Stimulated activated CD4-positive, alpha-beta T cell treated with anti-CD3 and anti-CD28 coated beads, Interleukin-1b, Interleukin-23, amount 100 ng/mL, for 1 hour (primary cell): Measurements from ENCODE around the gene USP46.

Experiments
- DNase-seq, 2 donors: peaks; one replicate each; pipeline ENCODE4 v3.0.0-alpha.2; 2020; ENCODE audit warnings: low read depth in 2 of 2

Gene USP46

DNA sequence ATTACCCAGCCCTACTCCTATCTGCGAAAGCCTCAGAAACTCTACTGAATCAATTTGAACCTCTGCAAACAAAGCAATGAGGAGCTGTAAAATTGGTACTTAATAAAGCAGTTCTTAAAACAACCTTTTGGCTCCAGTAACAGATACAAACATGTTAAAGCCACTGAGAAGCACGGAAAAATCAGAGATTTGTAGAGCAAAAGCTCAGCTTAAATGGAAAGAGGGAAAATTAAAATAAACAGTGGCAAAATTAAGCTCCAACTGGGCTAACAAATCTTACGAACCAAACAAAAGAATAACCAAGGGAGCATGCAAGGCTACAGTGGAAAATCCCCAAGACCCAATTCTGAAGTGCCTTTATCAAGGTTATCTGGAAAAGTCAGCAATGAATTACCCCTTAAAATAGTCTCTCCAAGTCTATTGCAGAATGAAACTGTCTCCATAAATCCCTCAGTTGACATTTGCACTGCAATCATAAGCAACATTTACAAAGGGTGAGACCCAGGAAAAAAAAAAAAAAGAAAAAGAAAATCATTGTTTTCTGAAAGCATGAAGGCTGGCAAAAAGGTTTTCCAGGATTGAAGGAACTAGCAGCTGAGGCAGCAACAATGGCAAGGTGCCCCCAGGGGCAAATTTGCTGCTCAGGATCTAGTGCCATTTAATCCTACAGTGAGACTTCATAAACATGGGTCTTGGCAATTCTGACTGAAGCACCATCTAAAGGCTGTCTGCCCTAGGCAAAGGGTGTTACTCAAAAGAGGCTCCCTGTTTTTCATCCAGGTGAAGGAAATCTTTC is 40.1 kb downstream of the USP46 start:
- no peak for DNase-seq

DNA sequence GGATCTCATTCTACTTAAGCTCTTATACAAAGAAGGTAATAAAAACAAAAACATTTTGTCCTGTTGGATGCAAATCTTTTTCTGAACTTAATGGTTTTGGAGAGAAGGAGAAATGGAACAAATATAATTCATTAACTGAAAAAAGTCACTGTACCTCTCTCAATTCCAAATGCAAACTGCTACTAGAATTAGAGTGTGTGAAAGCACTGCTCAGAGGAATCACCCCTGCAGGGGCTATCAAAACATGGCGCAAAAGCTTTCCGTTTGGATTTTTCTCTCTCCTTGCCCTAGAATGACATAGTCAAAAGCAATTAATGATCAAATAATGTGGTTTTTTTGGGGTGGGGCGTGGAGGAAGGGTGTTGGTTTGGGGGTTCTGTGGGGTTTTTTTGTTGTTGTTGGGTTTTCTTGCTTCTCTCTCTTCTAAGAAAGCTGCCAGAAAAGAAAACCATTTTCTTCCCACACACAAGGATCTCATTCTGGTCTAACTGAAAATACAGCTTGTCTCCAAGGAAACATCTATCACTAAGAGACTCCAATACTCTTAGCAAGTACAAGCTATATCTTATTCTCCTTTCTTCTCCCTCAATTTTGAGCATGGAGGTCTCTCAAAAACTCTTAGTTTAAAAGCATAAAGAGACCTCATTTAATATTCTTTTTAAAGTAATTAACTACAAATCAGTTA is 41.6 kb downstream of the USP46 start:
- DNase-seq: no peak

DNA sequence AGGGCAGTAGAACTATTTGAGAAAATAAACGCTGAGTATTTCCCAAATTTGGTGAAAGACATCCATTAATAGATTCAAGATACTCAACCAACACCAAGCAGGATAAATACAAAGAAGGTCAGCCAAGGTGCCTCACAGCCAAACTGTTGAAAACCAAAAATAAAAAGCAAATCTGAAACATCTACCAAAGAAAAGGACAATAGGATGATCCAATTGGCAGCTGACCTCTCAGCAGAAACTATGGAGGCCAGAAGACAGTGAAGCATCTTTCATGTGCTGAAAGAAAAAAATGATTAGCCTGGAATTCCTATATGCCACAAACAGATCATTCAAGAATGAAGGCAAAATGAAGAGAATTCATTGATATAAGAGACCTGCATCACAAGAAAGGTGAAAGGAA is 44.9 kb downstream of the USP46 start:
- no peak for DNase-seq

DNA sequence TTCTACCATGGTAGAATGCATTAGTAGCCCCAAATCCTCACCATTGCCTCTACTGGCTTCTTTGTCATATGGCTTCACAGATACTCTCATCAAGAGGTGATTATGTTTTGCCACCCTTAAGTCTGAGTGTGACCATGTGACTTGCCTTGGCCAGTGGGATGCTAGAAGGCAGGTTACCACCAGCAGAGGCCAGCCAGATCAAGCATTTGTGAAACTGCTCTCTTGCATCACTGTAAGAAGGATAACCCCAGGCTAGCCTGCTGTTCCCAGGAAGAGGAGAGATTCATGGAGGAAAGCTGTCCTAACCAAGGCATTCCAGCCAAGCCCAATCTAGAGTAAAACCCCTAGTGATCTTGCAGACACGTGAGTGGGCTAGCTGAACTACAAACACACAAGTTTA is 46.8 kb downstream of the USP46 start:
- no peak for DNase-seq

DNA sequence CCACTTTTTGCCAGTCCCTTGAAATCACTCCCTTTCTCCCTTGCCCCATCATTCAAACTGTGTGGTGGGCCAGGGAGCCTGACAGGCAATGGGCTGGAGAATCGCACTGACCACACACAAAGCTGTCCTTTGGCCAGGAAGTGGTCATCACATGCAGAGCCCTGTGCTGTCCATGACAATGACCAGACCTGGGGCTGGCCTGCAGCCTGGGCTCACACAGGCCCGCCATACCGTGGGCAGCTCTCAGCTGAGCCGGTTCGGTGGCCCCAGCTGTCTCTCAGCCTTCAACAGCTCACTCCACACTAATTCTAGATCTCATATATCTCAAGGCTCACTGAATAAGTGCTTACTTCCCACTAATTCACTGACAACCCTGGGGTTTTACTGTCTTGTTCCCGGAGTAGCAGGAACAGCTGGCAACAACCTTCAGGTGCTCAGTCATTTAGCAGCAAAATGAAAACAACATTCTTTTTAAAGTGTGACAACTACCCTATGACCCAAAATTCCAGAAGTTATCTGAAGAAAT is 48.0 kb downstream of the USP46 start:
- DNase-seq: no peak

DNA sequence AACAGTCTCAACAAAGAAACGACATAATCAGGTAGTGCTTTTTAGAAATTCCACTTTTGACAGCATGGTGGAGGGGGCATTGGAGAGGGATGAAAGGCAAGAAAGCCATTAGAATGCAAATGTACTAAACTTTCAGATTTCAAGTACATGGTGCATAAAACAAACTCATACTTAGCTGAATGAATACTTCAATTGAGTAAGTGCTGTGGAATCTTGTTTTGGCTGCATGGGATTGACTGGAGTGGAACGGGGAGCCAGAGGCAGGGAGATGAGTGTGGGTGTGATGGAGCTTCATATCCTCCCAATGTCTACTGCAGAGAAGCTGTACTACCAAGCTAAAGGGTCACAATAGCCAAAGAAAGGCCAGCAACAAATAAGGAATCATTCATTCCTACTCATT is 52.4 kb downstream of the USP46 start:
- DNase-seq: no peak

DNA sequence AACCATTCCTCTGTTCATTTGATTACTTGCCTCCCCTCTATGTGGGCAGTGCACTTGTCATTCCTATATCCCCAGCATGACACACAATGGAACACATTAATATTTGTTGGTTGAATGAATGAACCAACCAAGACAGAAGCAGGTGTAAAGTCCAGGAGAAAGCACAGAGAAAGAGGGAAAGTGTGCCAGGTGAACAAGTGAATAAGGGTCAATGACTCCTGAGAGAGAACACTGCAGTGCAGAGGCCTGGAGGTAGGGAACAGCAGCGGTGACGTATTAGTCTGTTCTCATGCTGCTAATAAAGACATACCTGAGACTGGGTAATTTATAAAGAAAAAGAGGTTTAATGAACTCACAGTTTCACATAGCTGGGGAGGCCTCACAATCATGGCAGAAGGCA is 53.1 kb downstream of the USP46 start:
- no peak for DNase-seq

DNA sequence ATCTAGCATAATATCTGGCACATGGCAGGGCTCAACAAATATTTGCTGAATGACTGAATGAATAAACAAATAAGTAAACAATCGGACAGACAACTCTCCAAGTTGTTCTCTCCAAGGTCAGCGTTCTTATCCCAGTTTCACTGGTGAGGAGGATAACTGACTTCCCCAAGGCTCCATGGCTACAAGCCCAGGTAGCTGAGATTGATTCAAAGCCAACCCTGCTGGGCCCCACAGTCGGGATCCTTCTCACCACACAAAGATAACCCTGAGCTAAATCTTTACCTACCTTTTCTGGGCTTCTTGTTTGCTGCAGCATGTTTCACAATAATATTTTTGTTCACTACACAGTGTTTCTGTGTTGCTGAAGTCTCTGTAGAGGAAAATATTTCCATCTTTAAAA is 54.9 kb downstream of the USP46 start:
- no peak for DNase-seq

DNA sequence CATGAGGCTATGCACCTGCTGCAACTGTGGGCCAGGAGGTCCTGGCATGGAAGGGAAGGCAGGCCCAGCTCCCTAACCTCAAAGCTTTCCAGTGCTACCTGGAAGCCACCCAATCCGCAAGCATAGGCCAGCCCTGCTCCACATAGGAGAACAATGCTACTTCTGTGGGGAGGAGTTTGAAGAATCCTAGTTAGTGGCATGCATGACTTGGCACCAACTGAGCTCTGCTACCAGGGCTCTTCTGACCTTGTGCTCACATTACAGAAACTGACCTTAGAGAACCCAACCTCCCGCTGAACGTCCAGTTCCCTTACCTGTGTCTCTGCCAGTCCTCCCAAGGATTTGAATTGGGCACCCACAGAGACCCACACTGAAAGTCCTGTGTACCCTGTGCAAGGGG is 58.8 kb downstream of the USP46 start:
- no peak for DNase-seq

DNA sequence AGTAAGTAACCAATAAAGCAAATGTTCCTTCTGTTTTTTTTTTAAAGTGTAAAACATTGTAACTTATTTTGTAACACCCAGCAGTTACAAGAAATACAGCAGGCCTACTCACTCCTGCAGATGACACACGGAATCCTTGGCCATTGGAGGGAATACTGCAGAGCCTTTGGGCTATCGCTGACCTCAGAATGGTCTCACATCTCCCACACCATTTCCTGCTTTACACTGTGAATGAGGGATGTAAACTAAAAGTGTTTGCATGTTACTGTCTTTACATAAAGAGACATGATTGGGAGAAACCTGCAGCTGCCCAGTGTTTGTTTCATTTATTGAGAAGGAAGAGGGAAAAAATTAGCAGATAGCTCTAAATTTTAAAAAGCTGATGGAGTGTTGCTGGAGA is 64.1 kb downstream of the USP46 start:
- DNase-seq: no peak

DNA sequence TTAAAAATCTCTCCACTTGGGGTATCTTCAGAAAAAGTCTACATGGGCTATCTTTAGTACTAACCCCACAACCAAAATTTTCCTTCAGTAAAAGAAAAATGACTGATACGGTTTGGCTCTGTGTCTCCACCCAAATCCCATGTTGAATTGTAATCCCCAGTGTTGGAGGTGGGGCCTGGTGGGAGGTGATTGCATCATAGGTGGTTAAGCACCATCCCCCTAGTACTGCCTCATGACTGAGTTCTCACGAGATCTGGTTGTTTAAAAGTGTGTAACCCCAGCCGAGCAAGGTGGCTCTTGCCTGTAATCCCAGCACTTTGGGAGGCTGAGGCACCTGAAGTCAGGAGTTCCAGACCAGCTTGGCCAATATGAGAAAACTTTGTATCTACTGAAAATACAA is 66.8 kb downstream of the USP46 start:
- DNase-seq: no peak

DNA sequence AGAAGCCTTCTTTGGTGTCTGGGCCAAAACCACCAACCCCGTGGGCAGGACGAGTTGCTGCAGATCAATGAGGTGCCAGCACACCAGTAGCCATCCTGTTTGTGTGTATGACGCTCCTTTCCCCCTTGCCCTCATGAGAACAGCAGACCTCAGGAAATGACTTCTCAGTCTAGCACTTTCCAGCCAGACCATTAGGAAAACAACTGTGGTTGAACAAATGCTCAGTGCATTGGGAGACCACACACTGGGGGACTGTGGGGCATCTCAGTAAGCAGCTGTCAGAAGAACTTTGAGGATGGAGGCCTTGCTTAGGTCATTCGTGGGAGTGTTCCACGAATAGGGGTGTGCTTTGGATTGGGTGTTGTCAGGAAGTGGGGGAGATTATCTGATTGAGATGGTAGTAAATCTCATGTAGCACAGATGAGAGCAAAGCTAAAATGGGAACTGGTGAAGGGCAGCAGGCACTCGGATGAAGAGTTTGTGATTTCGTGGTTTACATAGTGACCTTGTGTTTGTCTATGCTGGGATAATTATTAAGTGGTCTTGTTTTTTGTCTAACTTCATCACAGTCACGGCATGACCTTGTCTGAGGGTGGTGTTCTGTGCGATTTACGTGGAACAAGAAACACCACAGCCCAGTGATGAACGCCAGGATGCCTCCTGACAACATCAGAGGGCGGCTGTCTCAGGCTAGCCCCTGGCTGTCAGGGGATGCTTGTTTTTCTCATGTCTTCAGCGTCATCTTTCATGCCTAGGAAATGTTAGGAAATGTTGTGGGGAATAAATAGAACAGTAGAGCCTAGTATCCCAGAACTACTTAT is 70.1 kb downstream of the USP46 start:
- DNase-seq: peak in 1 of 2 donors; percentile 15

DNA sequence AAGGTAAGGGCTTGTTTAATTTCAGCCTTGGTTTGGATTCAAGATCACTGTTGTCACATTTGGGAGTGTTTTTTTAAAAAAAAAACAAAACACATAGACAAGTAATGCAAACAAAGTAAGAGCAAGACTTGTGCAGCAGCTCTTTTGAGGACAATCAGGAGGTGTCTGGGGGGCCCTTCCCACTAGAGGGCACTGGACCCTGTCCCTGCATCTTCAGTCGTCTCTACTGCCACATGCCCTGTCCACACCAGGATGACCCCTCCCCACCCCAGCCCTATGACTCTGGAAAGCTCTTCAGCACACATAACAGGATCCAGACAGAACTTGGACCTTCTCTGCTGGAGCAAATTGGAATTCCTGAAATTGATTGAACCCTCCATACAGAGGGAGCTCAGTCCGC is 71.0 kb downstream of the USP46 start:
- no peak for DNase-seq

DNA sequence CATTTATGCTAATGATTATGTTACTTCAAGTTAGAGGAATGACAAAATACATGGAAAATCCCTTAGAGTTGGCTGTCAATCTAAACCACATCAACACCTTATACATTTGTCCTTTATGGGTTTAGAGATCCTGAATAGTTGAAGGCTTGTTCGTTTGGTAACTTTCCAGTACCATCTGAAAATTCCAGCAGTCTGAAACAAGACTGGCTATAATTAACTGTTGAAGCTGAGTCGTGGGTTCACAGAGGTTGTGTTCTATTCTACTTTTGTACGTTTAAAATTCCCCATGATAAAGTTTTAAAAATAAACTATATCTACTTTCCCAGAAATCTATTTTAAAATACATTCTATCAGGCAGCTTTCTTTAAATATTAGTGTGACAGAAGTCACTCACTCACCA is 73.0 kb downstream of the USP46 start:
- DNase-seq: no peak

DNA sequence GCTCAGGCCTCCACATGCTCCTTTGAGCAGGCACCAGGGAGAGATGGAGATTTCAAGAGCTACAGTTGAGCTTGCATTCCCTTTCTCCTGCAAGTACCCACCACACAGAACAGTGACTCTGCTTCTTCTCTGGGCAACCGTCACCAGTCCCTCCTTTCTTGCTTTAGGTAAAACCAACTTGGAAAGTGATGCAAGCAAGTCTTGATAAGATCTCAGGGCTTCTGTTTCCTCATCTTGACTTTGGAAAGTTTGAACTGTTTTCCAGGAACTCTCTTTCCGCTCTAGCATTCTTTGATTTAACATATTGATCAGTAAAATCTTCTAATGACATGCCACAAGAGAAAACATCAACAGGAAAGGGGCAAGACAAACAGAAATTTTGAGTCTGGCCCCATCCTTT is 73.7 kb downstream of the USP46 start:
- DNase-seq: no peak

DNA sequence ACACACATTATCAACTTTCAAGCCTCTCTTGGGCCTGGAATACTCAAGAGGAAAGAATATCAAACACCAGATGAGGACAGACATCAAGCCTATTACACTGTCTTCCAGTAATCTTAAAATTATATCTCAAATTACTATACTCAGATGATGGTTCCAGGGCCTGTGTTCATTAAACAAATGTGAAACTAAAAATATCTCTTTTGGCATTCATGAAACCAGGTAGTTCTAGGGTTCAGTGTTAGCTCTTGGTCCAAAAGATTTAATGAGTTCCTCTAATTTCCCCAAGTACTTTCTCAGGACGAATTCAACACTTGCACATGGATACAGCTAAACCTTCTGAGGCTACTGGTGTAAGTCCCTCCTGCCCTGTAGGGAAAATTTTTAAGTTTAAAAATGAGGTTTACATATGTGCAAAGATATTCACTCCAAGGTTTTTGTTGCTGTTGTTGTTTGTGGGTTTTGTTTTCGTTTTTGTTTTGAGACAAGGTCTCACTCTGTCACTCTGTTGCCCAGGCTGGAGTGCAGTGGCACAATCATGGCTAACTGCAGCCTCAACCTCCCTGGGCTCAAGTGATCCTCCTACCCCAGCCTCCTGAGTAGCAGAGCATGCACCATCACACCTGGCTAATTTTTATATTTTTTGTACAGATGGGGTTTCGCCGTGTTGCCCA is 79.4 kb downstream of the USP46 start:
- DNase-seq: no peak

DNA sequence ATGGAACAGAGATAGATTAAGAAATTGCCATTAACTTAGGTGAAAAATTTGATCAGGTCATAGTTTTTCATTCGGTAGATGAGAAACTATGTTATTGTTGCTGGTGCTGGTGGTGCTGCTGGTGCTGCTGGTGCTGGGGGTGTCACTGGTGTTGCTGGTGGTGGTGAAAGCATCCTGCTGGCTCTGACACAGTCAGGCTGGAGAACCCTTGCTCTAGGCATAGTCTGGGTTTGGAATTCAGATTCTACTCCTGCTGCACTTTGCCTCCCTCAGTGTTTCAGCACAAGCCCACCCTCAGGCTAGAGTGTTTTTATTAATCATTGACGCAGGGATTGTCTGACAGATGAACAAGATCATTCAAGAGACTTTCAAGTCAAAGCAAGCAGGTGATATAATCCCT is 80.2 kb downstream of the USP46 start:
- DNase-seq: no peak

DNA sequence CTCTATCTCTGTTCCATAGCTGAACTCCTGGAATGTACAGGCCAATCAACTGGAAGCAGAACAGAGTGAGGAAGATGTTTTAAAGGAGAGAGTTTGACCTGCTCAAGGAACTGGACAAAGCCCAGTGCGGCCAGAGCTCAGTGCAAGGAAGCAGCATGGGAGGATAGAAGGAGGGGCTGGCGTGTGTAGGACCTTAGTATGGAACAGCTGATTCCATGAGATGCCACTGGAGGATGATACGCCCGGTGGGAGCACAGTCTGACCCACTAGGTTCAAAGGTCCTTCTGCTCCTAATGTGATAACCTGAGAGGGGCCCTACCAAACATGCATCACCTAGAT is 81.5 kb downstream of the USP46 start:
- DNase-seq: no peak

DNA sequence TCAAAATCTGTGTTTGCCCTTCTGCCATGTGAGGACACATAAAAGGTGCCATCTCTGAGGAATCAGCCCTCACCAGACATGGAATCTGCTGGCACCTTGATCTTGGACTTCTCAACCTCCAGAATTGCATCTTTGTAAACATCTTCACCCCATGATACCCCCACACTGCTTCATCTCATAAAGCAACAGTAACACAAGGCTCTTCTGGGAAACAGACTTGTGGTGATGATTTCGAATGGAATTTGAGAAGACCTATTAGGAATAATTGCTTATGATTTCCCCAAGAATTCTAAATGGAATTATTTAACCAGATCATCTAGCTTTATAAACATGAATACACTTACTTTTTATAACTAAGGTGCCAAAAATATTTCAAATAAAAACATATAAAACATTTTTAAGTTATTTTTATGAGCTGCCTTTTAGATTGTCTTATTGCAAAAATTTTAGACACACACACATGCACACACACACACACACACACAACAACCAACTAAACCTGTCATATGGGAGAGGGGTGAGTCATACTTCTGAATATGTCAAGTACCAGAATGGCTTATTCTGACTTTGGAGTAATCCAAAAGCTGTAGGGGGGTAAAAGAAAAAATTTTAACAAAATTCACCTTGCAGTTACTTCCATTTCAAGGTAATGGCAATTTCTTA is 82.0 kb downstream of the USP46 start:
- DNase-seq: no peak

DNA sequence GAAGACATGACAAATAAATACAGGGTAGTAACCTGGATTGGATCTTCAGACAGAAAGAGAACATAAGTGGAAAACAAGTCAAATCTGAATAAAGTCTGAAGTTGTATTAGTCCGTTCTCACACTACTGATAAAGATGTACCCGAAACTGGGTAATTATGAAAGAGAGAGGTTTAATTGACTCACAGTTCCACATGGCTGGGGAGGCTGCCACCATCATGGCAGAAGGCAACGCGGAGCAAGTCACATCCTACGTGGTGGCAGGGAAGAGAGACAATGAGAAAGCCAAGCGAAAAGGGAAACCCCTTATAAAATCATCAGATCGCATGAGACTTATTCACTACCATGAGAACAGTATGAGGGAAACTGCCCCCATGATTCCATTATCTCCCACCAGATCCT is 82.8 kb downstream of the USP46 start:
- no peak for DNase-seq

DNA sequence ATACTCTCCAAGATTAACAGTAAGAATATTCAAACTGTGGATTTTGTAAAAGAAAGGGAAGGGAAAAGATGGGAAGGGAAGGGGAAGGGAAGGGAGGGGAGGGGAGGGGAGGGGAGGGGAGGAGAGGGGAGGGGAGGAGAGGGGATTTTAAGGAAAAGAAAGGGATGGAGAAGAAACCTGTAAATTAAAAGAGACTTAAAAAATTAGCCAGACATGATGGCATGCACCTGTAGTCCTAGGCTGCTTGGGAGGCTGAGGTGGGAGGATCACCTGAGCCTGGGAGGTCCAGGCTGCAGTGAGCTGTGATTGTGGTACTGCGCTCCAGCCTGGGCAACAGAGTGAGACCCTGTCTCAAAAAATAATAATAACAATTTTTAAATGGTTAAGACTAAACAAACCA is 83.7 kb downstream of the USP46 start:
- DNase-seq: no peak

DNA sequence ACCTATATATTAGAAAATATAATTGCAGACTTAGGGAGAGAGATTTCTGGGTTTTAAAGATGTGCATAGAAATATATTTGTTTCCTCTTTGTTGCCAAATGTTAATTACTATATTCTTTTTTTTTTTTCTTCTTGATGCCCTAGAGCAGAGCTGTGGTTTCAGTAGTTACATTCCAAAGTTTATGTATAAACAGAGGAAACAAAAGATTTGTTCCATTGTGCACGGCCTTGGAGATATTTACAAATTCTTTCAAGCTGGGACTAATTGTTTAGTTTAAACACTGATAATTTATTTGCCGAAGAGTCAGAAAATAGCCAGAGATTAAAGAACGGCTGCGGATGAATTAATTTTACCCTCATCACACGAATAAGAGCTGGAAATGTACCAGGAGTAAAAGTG is 85.1 kb downstream of the USP46 start:
- no peak for DNase-seq
